ENCODE results near the gene REXO1. TPM values are rescaled to one million over a fixed set of nuclear protein-coding genes. Genes with fewer than 3 reads are reported as not detected.
"Not testable (repeated sequence)": the region's sequence is repeated elsewhere in the genome, so short reads cannot be mapped to it uniquely, and the experiment has no call there.

Gene REXO1
- total and polyA plus RNA-seq, 2 of the 8 experiments (the other 6 are each of a cell fraction or from before 2014, with no cell fraction given): 42.4 to 44.3 TPM

GRCh38 chr19:1881393-1882088 lies 33.3 kb upstream of the REXO1 start:
- not testable (repeated sequence) for H3K4ac ChIP-seq (replicated peaks; ENCODE audit: insufficient read length, low read depth, low read length); H2BK15ac ChIP-seq (ENCODE audit: low read length); H4K5ac ChIP-seq (ENCODE audit: insufficient read length, low read depth, low read length); H2BK20ac ChIP-seq (ENCODE audit: low read length); FAIRE-seq; H3K9ac ChIP-seq (replicated peaks in 1 of 4; ENCODE audit: extremely low read depth in 1 of 4, low read depth in 3 of 4, low read length in 3 of 4); H2BK5ac ChIP-seq (ENCODE audit: low read depth, low read length); H3K27me3 ChIP-seq (replicated peaks in 1 of 4; ENCODE audit: control insufficient read depth in 3 of 4, extremely low read depth in 1 of 4, insufficient read depth in 3 of 4, low read length in 3 of 4); H3K23ac ChIP-seq (ENCODE audit: insufficient read length); H2AK5ac ChIP-seq (ENCODE audit: low read depth, low read length); H3K18ac ChIP-seq (ENCODE audit: extremely low read depth, low read length); H3K4me3 ChIP-seq (ENCODE audit: extremely low read depth in 1 of 4, insufficient read depth in 2 of 4, low read depth in 3 of 4, low read length in 4 of 4); H2BK120ac ChIP-seq (replicated peaks; ENCODE audit: low read depth, low read length); H4K8ac ChIP-seq (ENCODE audit: extremely low read depth, insufficient read depth, low read length); H3K27ac ChIP-seq (ENCODE audit: low read depth, low read length); H3K4me2 ChIP-seq (ENCODE audit: insufficient read depth in 1 of 2, low read depth in 2 of 2, low read length in 2 of 2); H3K36me3 ChIP-seq (ENCODE audit: control insufficient read depth in 2 of 4, insufficient read depth in 4 of 4, low read length in 3 of 4); H3K14ac ChIP-seq (ENCODE audit: insufficient read length); H3K23me2 ChIP-seq (ENCODE audit: low read depth, low read length); DNase-seq (ENCODE audit: low read depth in 1 of 2, low spot score in 2 of 2); H4K91ac ChIP-seq (replicated peaks; ENCODE audit: insufficient read length, low read length); H3K9me3 ChIP-seq (ENCODE audit: insufficient read depth in 2 of 2, low read depth in 1 of 2, low read length in 1 of 2); H3K56ac ChIP-seq (replicated peaks; ENCODE audit: insufficient read length, low read depth, low read length); H2AFZ ChIP-seq (ENCODE audit: low read length); H2BK12ac ChIP-seq (ENCODE audit: low read depth, low read length)
- Histone ChIP-seq H3K79me2 (ENCODE audit: control insufficient read depth in 1 of 2, insufficient read depth in 2 of 2, low read length in 2 of 2) (peaks cover 7 to 29% of the 10 kb centered on the region in 2 experiments; a peak in 3 of 4 replicates), H4K20me1 (replicated peaks in 1 of 2; ENCODE audit: control insufficient read depth in 1 of 2, insufficient read depth in 2 of 2, low read length in 2 of 2) (peaks cover 13 to 23% of the 10 kb centered on the region in 2 experiments), H3K79me1 (ENCODE audit: low read depth, low read length) (peaks cover 23% of the 10 kb centered on the region), H3K4me1 (replicated peaks in 1 of 4; ENCODE audit: control insufficient read depth in 3 of 4, insufficient read depth in 4 of 4, low read length in 3 of 4) (peaks cover 3 to 14% (median 9%) of the 10 kb centered on the region in 4 experiments; a peak in 6 of 7 replicates)
- POLR2A ChIA-PET (ENCODE audit: partially characterized antibody): interaction anchor here (0.5 to 1.2 kb wide), 3 partner anchors 12 to 464 kb away, joined by 3 to 4 read pairs (median 4); partner anchors contain the start of genes ADAT3 and SCAMP4
- CTCF ChIA-PET (ENCODE audit: partially characterized antibody): interaction anchor here (1.3 kb wide), 1 partner anchor 49 kb away, joined by 3 read pairs; no protein-coding TSS in a partner anchor
- 92% methylated on average over 20 of the region's 44 CpGs; no CpG with 5 or more reads in 1 of the 2 experiments for WGBS, 2 experiments (ENCODE audit: extremely low coverage in 1 of 2, insufficient coverage in 1 of 2, insufficient read length in 1 of 2, insufficient replicate concordance in 2 of 2, low coverage in 1 of 2, low lambda C conversion rate in 2 of 2, missing lambda C conversion rate in 1 of 2)

Data from H1 (cell line).